HUES64 (cell line): ENCODE measurements around the gene LAMA2.

Experiments
- H3K27ac ChIP-seq: 2 replicates; pipeline ENCODE4 v1.7.0; 2013; ENCODE audit warnings: low read depth, low read length, inconsistent platforms
- H3K27me3 ChIP-seq: 2 replicates; pipeline ENCODE4 v1.6.1; 2013; ENCODE audit warnings: mild to moderate bottlenecking, low read length; ENCODE audit not compliant: insufficient read depth
- H3K36me3 ChIP-seq: 2 replicates; pipeline ENCODE4 v1.6.1; 2013; ENCODE audit warnings: mild to moderate bottlenecking, low read length; ENCODE audit not compliant: insufficient read depth
- H3K4me1 ChIP-seq: 2 replicates; pipeline ENCODE4 v1.6.1; 2013; ENCODE audit warnings: mild to moderate bottlenecking, low read length, moderate library complexity; ENCODE audit not compliant: insufficient read depth
- H3K4me3 ChIP-seq: 2 replicates; pipeline ENCODE4 v1.5.1; 2013; ENCODE audit warnings: mild to moderate bottlenecking, low read length, moderate library complexity
- H3K9ac ChIP-seq: 2 replicates; pipeline ENCODE4 v1.6.1; 2013; ENCODE audit warnings: mild to moderate bottlenecking, low read depth, low read length
- H3K9me3 ChIP-seq: 2 replicates; pipeline ENCODE4 v1.6.1; 2013; ENCODE audit warnings: low read depth, low read length; ENCODE audit not compliant: insufficient read depth
- WGBS: fragments of 150-250, 120-280 bp; methylation state at CpG from one replicate; pipeline ENCODE4 v1.1.7; 2013; ENCODE audit warnings: missing lambda C conversion rate; 5-methylcytosine and 5-hydroxymethylcytosine counted together

The LAMA2 gene

GRCh38 chr6:129350278-129350677 lies 467.3 kb downstream of the LAMA2 start:
- H3K36me3 ChIP-seq, result no peaks in the 10 kb centered on the region
- no peak overlapping the region for H3K9ac ChIP-seq

GRCh38 chr6:129351807-129352206 lies 468.9 kb downstream of the LAMA2 start:
- H3K4me3 ChIP-seq, result no peak overlapping the region
- H3K36me3 ChIP-seq, result no peaks in the 10 kb centered on the region
- 95% methylated on average over 1 of the region's 1 CpG for WGBS
- H3K9ac ChIP-seq, result no peak overlapping the region
- no peaks in the 10 kb centered on the region for H3K9me3 ChIP-seq
- H3K4me1 ChIP-seq, result peaks cover 4% of the 10 kb centered on the region
- H3K27me3 ChIP-seq, result no peaks in the 10 kb centered on the region
- no peak overlapping the region for H3K27ac ChIP-seq

More at GRCh38 chr6:129350278-129350677, 467.3 kb downstream of the LAMA2 start:
- H3K9me3 ChIP-seq, result no peaks in the 10 kb centered on the region
- H3K4me1 ChIP-seq, result peaks cover under 1% of the 10 kb centered on the region; the same call in 1 of the 2 replicates
- H3K4me3 ChIP-seq, result no peak overlapping the region
- H3K27ac ChIP-seq, result no peak overlapping the region
- WGBS, result 96% methylated on average over 2 of the region's 2 CpGs
- no peaks in the 10 kb centered on the region for H3K27me3 ChIP-seq

GRCh38 chr6:129353067-129353466 lies 470.1 kb downstream of the LAMA2 start:
- Histone ChIP-seq H3K4me1 (peaks cover 4% of the 10 kb centered on the region), H3K27me3 (no peaks in the 10 kb centered on the region), H3K9ac (no peak overlapping the region), H3K4me3 (no peak overlapping the region), H3K27ac (no peak overlapping the region), H3K36me3 (no peaks in the 10 kb centered on the region), H3K9me3 (no peaks in the 10 kb centered on the region)
- 92% methylated on average over 9 of the region's 9 CpGs for WGBS

- H3K36me3 ChIP-seq, result no peaks in the 10 kb centered on the region
- peaks cover 4% of the 10 kb centered on the region for H3K4me1 ChIP-seq
- H3K27ac ChIP-seq, result no peak overlapping the region
- H3K27me3 ChIP-seq, result no peaks in the 10 kb centered on the region
- H3K9me3 ChIP-seq, result no peaks in the 10 kb centered on the region
- H3K4me3 ChIP-seq, result no peak overlapping the region
- 58% methylated on average over 2 of the region's 2 CpGs for WGBS
- no peak overlapping the region for H3K9ac ChIP-seq
Measured at GRCh38 chr6:129356129-129356528, 473.2 kb downstream of the LAMA2 start.

- WGBS, result 91% methylated on average over 1 of the region's 2 CpGs
- peaks cover 4% of the 10 kb centered on the region for H3K4me1 ChIP-seq
- H3K27ac ChIP-seq, result no peak overlapping the region
- no peaks in the 10 kb centered on the region for H3K9me3 ChIP-seq
- no peak overlapping the region for H3K9ac ChIP-seq
- H3K36me3 ChIP-seq, result no peaks in the 10 kb centered on the region
- H3K4me3 ChIP-seq, result no peak overlapping the region
- H3K27me3 ChIP-seq, result no peaks in the 10 kb centered on the region
Measured at GRCh38 chr6:129359811-129360681, 477.1 kb downstream of the LAMA2 start.

- Histone ChIP-seq H3K9ac (no peak overlapping the region), H3K27ac (no peak overlapping the region), H3K4me3 (no peak overlapping the region), H3K9me3 (no peaks in the 10 kb centered on the region), H3K36me3 (no peaks in the 10 kb centered on the region), H3K27me3 (no peaks in the 10 kb centered on the region), H3K4me1 (peaks cover under 1% of the 10 kb centered on the region; the same call in 1 of the 2 replicates)
- 100% methylated on average over 2 of the region's 2 CpGs for WGBS
Measured at GRCh38 chr6:129360682-129360955, 477.7 kb downstream of the LAMA2 start.

GRCh38 chr6:129364037-129364436 lies 481.1 kb downstream of the LAMA2 start:
- no peak overlapping the region for H3K9ac ChIP-seq
- no peaks in the 10 kb centered on the region for H3K36me3 ChIP-seq
- H3K4me1 ChIP-seq, result no peaks in the 10 kb centered on the region
- WGBS, result 96% methylated on average over 3 of the region's 3 CpGs
- H3K9me3 ChIP-seq, result no peaks in the 10 kb centered on the region
- H3K4me3 ChIP-seq, result no peak overlapping the region
- H3K27me3 ChIP-seq, result no peaks in the 10 kb centered on the region
- H3K27ac ChIP-seq, result no peak overlapping the region

GRCh38 chr6:129364767-129365166 lies 481.8 kb downstream of the LAMA2 start:
- Histone ChIP-seq H3K27me3 (no peaks in the 10 kb centered on the region), H3K36me3 (no peaks in the 10 kb centered on the region), H3K27ac (no peak overlapping the region), H3K4me3 (no peak overlapping the region), H3K9me3 (no peaks in the 10 kb centered on the region), H3K9ac (no peak overlapping the region), H3K4me1 (peaks cover 2% of the 10 kb centered on the region; the same call in 1 of the 2 replicates)
- WGBS, result 86% methylated on average over 3 of the region's 3 CpGs

GRCh38 chr6:129368076-129368475 lies 485.1 kb downstream of the LAMA2 start:
- H3K4me1 ChIP-seq, result peaks cover 11% of the 10 kb centered on the region
- no peaks in the 10 kb centered on the region for H3K27me3 ChIP-seq
- no peak overlapping the region for H3K27ac ChIP-seq
- H3K9me3 ChIP-seq, result no peaks in the 10 kb centered on the region
- H3K36me3 ChIP-seq, result no peaks in the 10 kb centered on the region
- H3K9ac ChIP-seq, result no peak overlapping the region
- no peak overlapping the region for H3K4me3 ChIP-seq
- WGBS, result 92% methylated on average over 1 of the region's 1 CpG

- Histone ChIP-seq H3K27ac (no peak overlapping the region), H3K9ac (no peak overlapping the region), H3K4me1 (peaks cover 11% of the 10 kb centered on the region), H3K9me3 (no peaks in the 10 kb centered on the region), H3K4me3 (no peak overlapping the region), H3K27me3 (no peaks in the 10 kb centered on the region), H3K36me3 (no peaks in the 10 kb centered on the region)
- 96% methylated on average over 2 of the region's 2 CpGs for WGBS
Measured at GRCh38 chr6:129368970-129369369, 486.0 kb downstream of the LAMA2 start.

- H3K27ac ChIP-seq, result no peak overlapping the region
- H3K4me1 ChIP-seq, result peaks cover 11% of the 10 kb centered on the region
- no peaks in the 10 kb centered on the region for H3K27me3 ChIP-seq
- 82% methylated on average over 4 of the region's 5 CpGs for WGBS
- no peaks in the 10 kb centered on the region for H3K9me3 ChIP-seq
- no peak overlapping the region for H3K4me3 ChIP-seq
- no peak overlapping the region for H3K9ac ChIP-seq
- H3K36me3 ChIP-seq, result no peaks in the 10 kb centered on the region
Measured at GRCh38 chr6:129369737-129370136, 486.8 kb downstream of the LAMA2 start.
